ENCODE data around the gene IRAK2.

- TF ChIP-seq CTCF (IDR thresholded peaks at IDR 0.05) (no peak), POLR2AphosphoS5 (IDR thresholded peaks at IDR 0.05; ENCODE audit: insufficient read depth in 1 of 2, low read depth in 1 of 2) (no peak), POLR2A (IDR thresholded peaks at IDR 0.05) (no peak)
Measured at GRCh38 chr3:10272977-10273376, 108.3 kb downstream of the IRAK2 start.
